Renal cortex interstitium (tissue), 11 donors: ENCODE data around the gene CRB2. TPM values are rescaled to one million over a fixed set of nuclear protein-coding genes. Genes with fewer than 3 reads are reported as not detected.

Source experiments
- DNase-seq, 11 donors: peaks; one replicate each; pipeline ENCODE4 v3.0.0-alpha.2; 2013; ENCODE audit warnings: low read depth in 9 of 11, low spot score in 4 of 11; ENCODE audit errors: extremely low read depth in 1 of 11
- polyA plus RNA-seq, 3 donors: library from polyadenylated mRNA; unstranded; fragments of 120-200 nt; gene quantifications; one replicate each; pipeline ENCODE4 v1.2.1, GENCODE V29; 2013; ENCODE audit not compliant: insufficient read length in 3 of 3

CRB2 gene
- polyA plus RNA-seq, 3 donors = 20.0 to 30.0 (median 27.5) TPM

GRCh38 chr9:123411636-123412035 lies 55.6 kb downstream of the CRB2 start:
- DNase-seq = no peak

GRCh38 chr9:123412171-123412820 lies 56.3 kb downstream of the CRB2 start:
- DNase-seq = no peak

- DNase-seq = no peak
Measured at GRCh38 chr9:123414204-123414603, 58.2 kb downstream of the CRB2 start.

GRCh38 chr9:123414936-123415930 lies 59.2 kb downstream of the CRB2 start:
- DNase-seq = no peak

- no peak for DNase-seq
Measured at GRCh38 chr9:123416176-123416575, 60.2 kb downstream of the CRB2 start.

- DNase-seq = no peak
Measured at GRCh38 chr9:123417289-123418051, 61.5 kb downstream of the CRB2 start.

- no peak for DNase-seq
Measured at GRCh38 chr9:123418052-123418430, 62.0 kb downstream of the CRB2 start.

- DNase-seq = no peak
Measured at GRCh38 chr9:123418506-123418905, 62.5 kb downstream of the CRB2 start.

- DNase-seq = no peak
Measured at GRCh38 chr9:123419091-123419490, 63.1 kb downstream of the CRB2 start.

- DNase-seq = no peak
Measured at GRCh38 chr9:123419721-123420591, 64.0 kb downstream of the CRB2 start.

- no peak for DNase-seq
Measured at GRCh38 chr9:123420592-123421111, 64.7 kb downstream of the CRB2 start.

- DNase-seq = no peak
Measured at GRCh38 chr9:123421186-123421585, 65.2 kb downstream of the CRB2 start.

- no peak for DNase-seq
Measured at GRCh38 chr9:123421801-123422455, 65.9 kb downstream of the CRB2 start.

GRCh38 chr9:123422635-123423310 lies 66.8 kb downstream of the CRB2 start:
- DNase-seq = no peak

- no peak for DNase-seq
Measured at GRCh38 chr9:123423311-123423640, 67.3 kb downstream of the CRB2 start.

- no peak for DNase-seq
Measured at GRCh38 chr9:123424131-123424530, 68.1 kb downstream of the CRB2 start.

GRCh38 chr9:123424552-123425225 lies 68.7 kb downstream of the CRB2 start:
- no peak for DNase-seq
